OCI-LY7 (cell line): ENCODE results near the gene R3HCC1L. TPM values are rescaled to one million over a fixed set of nuclear protein-coding genes. Genes with fewer than 3 reads are reported as not detected.

Source experiments
- BruUV-seq: library from RNA; stranded (reverse); fragments of 400-500 nt; replicated peaks from 2 replicates; lab custom pipeline; 2021; lab: Mats Ljungman, UMichigan
- CTCF ChIA-PET: fragments of 300-600 bp; sonication (Branson Sonifier 250); formaldehyde crosslinking; loops from one replicate; lab custom pipeline; 2022; ENCODE audit warnings: antibody characterized with exemption; ENCODE audit not compliant: unreplicated experiment; lab: Charles Lee
- POLR2A ChIA-PET: fragments of 300-600 bp; sonication (Branson Sonifier 250); formaldehyde crosslinking; loops from one replicate; lab custom pipeline; 2022; ENCODE audit warnings: antibody characterized with exemption; lab: Charles Lee
- DNase-seq: peaks from one replicate; pipeline ENCODE4 v3.0.0-alpha.2; 2015; ENCODE audit warnings: low spot score
- H2AFZ ChIP-seq: fragments of 200-600 bp; sonication (generic), shearing (Covaris generic); 2 replicates; pipeline ENCODE4 v1.6.1; 2014; ENCODE audit warnings: mild to moderate bottlenecking, antibody characterized with exemption, low read length, moderate library complexity
- H3K27ac ChIP-seq: fragments of 200-600 bp; sonication (generic); 2 replicates; pipeline ENCODE4 v1.5.1; 2014; ENCODE audit warnings: mixed run types, low read depth, mild to moderate bottlenecking, moderate library complexity, low read length, inconsistent platforms; ENCODE audit not compliant: poor library complexity, severe bottlenecking
- H3K36me3 ChIP-seq: fragments of 200-600 bp; sonication (generic); 2 replicates; pipeline ENCODE4 v1.6.1; 2014; ENCODE audit warnings: mild to moderate bottlenecking, antibody characterized with exemption, low read length, moderate library complexity, mixed read lengths; ENCODE audit not compliant: insufficient read depth
- H3K4me1 ChIP-seq: fragments of 200-600 bp; sonication (generic); 2 replicates; pipeline ENCODE4 v1.5.1; 2014; ENCODE audit warnings: mild to moderate bottlenecking, low read length; ENCODE audit not compliant: insufficient read depth, poor library complexity, severe bottlenecking
- H3K4me2 ChIP-seq: fragments of 200-600 bp; sonication (generic); 2 replicates; pipeline ENCODE4 v1.6.1; 2014; ENCODE audit warnings: mild to moderate bottlenecking, low read length
- H3K4me3 ChIP-seq: fragments of 200-600 bp; sonication (generic); 2 replicates; pipeline ENCODE4 v1.5.1; 2014; ENCODE audit warnings: mild to moderate bottlenecking, low read depth, low read length; ENCODE audit not compliant: poor library complexity, severe bottlenecking
- H3K79me2 ChIP-seq: fragments of 200-600 bp; sonication (generic); 2 replicates; pipeline ENCODE4 v1.6.1; 2016; ENCODE audit warnings: low read depth, mild to moderate bottlenecking, low read length, moderate library complexity, mixed read lengths; ENCODE audit not compliant: insufficient read depth
- H3K9me2 ChIP-seq: fragments of 200-600 bp; sonication (generic); 2 replicates; pipeline ENCODE4 v1.6.1; 2016; ENCODE audit warnings: mild to moderate bottlenecking, low read length, mixed read lengths; ENCODE audit not compliant: insufficient read depth
- H3K9me3 ChIP-seq: fragments of 200-600 bp; sonication (generic); 2 replicates; pipeline ENCODE4 v1.6.1; 2014; ENCODE audit warnings: mild to moderate bottlenecking, mixed run types, low read length, mixed read lengths
- H4K20me1 ChIP-seq: fragments of 200-600 bp; sonication (generic); 2 replicates; pipeline ENCODE4 v1.6.1; 2014; ENCODE audit warnings: mild to moderate bottlenecking, antibody characterized with exemption, low read length, moderate library complexity, mixed read lengths; ENCODE audit not compliant: insufficient read depth
- EZH2phosphoT487 ChIP-seq: fragments of 200-600 bp; sonication (generic); IDR thresholded peaks from 2 replicates; pipeline ENCODE4 v1.6.1; 2018; ENCODE audit warnings: low read depth, borderline replicate concordance, mild to moderate bottlenecking, mixed run types, antibody characterized with exemption, low read length, moderate library complexity, mixed read lengths
- intact Hi-C: fragments of 100-400 bp; cut with micrococcal nuclease; formaldehyde crosslinking; loops from one replicate; pipeline ENCODE4 v1.10.0; 2022; ENCODE audit not compliant: unreplicated experiment
- total RNA-seq, 2 experiments: library from RNA; depleted of rRNA in 1 of 2; stranded (reverse); fragments of >200 nt in 1 of 2; shearing (Covaris generic) in 1 of 2; gene quantifications; 2 replicates each; pipeline ENCODE4 v1.2.3, GENCODE V29; 2014 to 2022
- TF ChIP-seq, protein P1 (sequence below): fragments of 200-600 bp; sonication (generic); conservative IDR thresholded peaks from 2 replicates; pipeline ENCODE4 v1.5.1; 2014; ENCODE audit warnings: mild to moderate bottlenecking, antibody characterized with exemption, low read length, moderate library complexity, mixed read lengths

Gene R3HCC1L
- total RNA-seq, 2 experiments from 2014 or later = 38.8 to 42.0 TPM

DNA sequence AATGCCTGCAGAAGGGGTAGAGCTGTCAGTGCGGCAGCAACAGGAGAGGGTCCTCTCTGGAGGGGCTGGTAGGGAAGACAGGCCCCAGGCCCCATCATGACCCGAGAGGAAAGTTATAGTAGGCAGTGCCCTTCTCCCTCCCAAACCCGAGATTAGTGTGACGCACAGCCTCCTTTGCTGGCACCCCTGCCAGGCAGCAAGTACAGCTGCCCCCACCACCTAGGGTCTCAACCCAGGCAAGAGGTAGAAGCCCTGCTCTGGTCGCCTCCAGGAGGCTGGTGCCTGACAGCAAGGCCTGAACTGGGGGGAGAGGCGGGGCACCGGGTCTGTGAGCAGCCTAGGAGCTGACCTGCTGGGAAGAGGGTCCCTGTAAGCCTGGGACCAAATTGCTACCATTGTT is 118.0 kb downstream of the R3HCC1L start:
- H3K4me2 ChIP-seq = no peak overlapping the region
- H3K27ac ChIP-seq = no peak overlapping the region
- TF ChIP-seq, protein P1, sequence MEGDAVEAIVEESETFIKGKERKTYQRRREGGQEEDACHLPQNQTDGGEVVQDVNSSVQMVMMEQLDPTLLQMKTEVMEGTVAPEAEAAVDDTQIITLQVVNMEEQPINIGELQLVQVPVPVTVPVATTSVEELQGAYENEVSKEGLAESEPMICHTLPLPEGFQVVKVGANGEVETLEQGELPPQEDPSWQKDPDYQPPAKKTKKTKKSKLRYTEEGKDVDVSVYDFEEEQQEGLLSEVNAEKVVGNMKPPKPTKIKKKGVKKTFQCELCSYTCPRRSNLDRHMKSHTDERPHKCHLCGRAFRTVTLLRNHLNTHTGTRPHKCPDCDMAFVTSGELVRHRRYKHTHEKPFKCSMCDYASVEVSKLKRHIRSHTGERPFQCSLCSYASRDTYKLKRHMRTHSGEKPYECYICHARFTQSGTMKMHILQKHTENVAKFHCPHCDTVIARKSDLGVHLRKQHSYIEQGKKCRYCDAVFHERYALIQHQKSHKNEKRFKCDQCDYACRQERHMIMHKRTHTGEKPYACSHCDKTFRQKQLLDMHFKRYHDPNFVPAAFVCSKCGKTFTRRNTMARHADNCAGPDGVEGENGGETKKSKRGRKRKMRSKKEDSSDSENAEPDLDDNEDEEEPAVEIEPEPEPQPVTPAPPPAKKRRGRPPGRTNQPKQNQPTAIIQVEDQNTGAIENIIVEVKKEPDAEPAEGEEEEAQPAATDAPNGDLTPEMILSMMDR = no peak
- TF ChIP-seq EZH2phosphoT487 = no peak
- H2AFZ ChIP-seq = no peak overlapping the region
- ChIA-PET POLR2A (no interaction called here), CTCF (no interaction called here)
- H4K20me1 ChIP-seq = no peaks in the 10 kb centered on the region
- no TSS peak for BruUV-seq
- no peak overlapping the region for H3K4me3 ChIP-seq
- H3K79me2 ChIP-seq = no peaks in the 10 kb centered on the region
- H3K4me1 ChIP-seq = no peaks in the 10 kb centered on the region
- H3K36me3 ChIP-seq = peaks cover 31% of the 10 kb centered on the region
- H3K9me3 ChIP-seq = no peaks in the 10 kb centered on the region
- intact Hi-C loops = no loop called here
- no peaks in the 10 kb centered on the region for H3K9me2 ChIP-seq
- DNase-seq = no peak

DNA sequence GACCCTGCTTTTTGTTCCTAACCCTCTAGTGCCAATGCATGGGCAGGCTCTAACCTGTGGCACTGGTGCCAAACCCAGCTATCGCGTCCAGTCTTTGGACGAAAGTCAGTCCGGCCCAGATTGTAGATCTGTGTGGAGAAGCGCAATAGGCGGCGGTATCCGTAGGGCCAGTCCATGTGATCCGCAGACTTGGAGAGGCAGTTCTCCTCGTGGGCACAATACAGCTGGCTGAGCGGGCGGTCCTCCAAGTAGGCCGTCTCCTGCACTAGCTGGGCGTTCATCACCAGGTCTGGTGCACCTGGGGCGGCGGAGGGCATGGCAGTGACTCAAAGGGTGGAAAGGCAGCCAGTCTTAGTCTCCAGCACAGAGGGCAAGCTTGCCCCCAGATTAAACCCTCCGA is 119.0 kb downstream of the R3HCC1L start:
- no TSS peak for BruUV-seq
- no peaks in the 10 kb centered on the region for H3K4me1 ChIP-seq
- ChIA-PET POLR2A (interaction anchor here (0.7 kb wide), 1 partner anchor 1565 kb away, joined by 4 read pairs; no protein-coding TSS in a partner anchor), CTCF (no interaction called here)
- DNase-seq = no peak
- TF ChIP-seq, protein P1 = no peak
- no peak for TF ChIP-seq EZH2phosphoT487
- H3K4me2 ChIP-seq = no peak overlapping the region
- no peaks in the 10 kb centered on the region for H3K9me3 ChIP-seq
- no peaks in the 10 kb centered on the region for H3K9me2 ChIP-seq
- H2AFZ ChIP-seq = no peak overlapping the region
- intact Hi-C loops = no loop called here
- H3K79me2 ChIP-seq = no peaks in the 10 kb centered on the region
- no peak overlapping the region for H3K27ac ChIP-seq
- H3K4me3 ChIP-seq = no peak overlapping the region
- H4K20me1 ChIP-seq = no peaks in the 10 kb centered on the region
- H3K36me3 ChIP-seq = peaks cover 21% of the 10 kb centered on the region; the same call in 1 of the 2 replicates

DNA sequence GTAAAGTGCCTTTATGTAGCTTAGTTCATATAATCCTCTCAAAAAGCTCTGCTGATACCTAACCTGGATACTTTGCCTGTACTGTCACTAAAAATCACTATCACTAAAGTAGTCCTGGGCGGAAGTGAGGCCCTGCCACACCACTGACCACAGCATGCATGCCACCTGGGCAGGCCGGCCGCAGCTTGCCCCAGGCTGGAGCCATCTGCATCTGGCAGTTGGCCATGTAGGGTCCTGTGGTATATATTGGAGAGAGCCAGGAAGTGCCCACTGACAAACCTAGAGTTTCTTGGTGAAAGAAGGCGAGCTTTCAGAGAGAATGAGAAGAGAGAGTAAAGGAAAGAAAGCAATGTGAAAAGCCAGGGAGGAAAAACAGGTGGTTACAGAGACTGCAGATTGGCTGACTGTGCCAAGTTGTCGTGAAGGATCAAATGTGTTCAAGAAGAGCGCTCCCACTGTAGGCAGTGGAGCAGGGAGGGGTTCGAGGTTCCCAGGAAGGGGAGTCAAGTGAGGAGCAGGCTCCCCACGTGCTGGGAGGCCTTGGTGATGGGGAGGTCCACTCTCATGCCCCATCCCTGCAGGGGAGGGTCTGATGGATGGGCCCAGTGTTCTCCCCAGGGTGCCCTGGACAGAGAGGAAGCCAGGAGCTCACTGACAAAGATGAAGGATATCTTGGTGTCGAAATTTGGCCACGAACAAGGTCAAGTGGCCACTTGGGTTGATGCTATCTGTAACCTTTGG is 119.9 kb downstream of the R3HCC1L start:
- Histone ChIP-seq H3K4me3 (no peak overlapping the region), H3K4me2 (no peak overlapping the region), H4K20me1 (no peaks in the 10 kb centered on the region), H3K27ac (no peak overlapping the region), H3K4me1 (no peaks in the 10 kb centered on the region), H3K79me2 (no peaks in the 10 kb centered on the region), H3K9me2 (no peaks in the 10 kb centered on the region), H2AFZ (no peak overlapping the region), H3K36me3 (peaks cover 14% of the 10 kb centered on the region; the same call in 1 of the 2 replicates), H3K9me3 (no peaks in the 10 kb centered on the region)
- BruUV-seq = no TSS peak
- ChIA-PET CTCF (no interaction called here), POLR2A (interaction anchor here (0.6 to 0.9 kb wide), 4 partner anchors 39 to 1564 kb away, joined by 3 to 4 read pairs (median 3); no protein-coding TSS in a partner anchor)
- intact Hi-C loops = no loop called here
- TF ChIP-seq, protein P1 = no peak
- TF ChIP-seq EZH2phosphoT487 = no peak
- no peak for DNase-seq
